Left lobe of liver (tissue), 2 donors: ENCODE results near the gene ZNF469. TPM values are rescaled to one million over a fixed set of nuclear protein-coding genes. Genes with fewer than 3 reads are reported as not detected.
A peak's percentile ranks its signal among the peaks of the same experiment; 100 is the strongest.

Experiments used
- ATAC-seq: fragments of 200-7000 bp; cut with Tn5 transposase; one replicate; pipeline ENCODE4 v1.9.1; 2020; ENCODE audit warnings: mild to moderate bottlenecking, moderate library complexity
- DNase-seq: peaks from one replicate; pipeline ENCODE4 v3.0.0-alpha.2; 2020; ENCODE audit warnings: low spot score
- total RNA-seq: library from RNA; stranded (reverse); gene quantifications from one replicate; pipeline ENCODE4 v1.2.1, GENCODE V29; 2021
- donor health status: DM: no; HTN: no; CAD: no; lungs with moderate emphysema.
- donor health status: DM: no; HTN: yes; CAD: no.

ZNF469 gene
- total RNA-seq, 1 donor from 2014 or later, result 0.38 TPM

GRCh38 chr16:88347656-88348376 lies 34.9 kb upstream of the ZNF469 start:
- no peak for DNase-seq
- ATAC-seq, result no peak

DNA sequence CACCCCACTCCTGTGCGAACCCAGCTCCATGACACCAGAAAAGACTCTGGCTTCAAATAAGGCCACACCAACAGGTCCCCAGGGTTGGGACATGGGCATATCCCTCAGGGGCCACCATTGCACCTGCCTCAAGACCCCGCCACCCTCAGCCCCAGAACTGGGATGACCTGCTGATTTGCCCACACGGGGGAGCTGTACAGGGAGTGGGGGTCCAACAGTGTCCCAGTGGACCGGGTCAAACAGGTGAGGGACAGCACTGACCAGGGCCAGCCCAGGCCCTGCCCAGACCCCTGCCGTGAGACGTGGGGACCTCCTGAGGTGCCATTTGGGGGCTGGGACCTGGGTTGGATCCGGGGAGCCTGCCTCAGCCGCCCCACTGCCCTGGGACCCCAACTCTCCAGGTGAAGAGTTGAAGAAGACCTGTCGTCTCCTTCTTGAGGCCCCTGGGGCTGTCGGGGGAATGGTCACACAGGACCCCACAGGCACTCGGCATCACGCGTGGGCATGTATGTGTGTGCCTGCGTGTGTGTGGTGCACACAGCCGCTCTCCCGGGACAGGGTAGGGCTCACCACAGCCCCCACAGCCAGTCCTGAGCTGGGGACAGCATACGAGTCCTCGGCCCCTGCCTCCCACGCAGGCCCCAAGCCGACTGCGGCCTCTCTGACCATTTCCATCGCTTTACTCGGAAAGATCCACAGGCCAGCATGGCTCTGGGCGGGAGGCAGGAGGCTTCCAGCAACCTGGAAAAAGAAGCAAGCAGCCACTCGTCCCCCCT lies 34.2 kb upstream of the ZNF469 start:
- DNase-seq (no peak), ATAC-seq (no peak)

- no peak for ATAC-seq
- DNase-seq, result no peak
Observed at GRCh38 chr16:88349153-88349902, 33.4 kb upstream of the ZNF469 start.

DNA sequence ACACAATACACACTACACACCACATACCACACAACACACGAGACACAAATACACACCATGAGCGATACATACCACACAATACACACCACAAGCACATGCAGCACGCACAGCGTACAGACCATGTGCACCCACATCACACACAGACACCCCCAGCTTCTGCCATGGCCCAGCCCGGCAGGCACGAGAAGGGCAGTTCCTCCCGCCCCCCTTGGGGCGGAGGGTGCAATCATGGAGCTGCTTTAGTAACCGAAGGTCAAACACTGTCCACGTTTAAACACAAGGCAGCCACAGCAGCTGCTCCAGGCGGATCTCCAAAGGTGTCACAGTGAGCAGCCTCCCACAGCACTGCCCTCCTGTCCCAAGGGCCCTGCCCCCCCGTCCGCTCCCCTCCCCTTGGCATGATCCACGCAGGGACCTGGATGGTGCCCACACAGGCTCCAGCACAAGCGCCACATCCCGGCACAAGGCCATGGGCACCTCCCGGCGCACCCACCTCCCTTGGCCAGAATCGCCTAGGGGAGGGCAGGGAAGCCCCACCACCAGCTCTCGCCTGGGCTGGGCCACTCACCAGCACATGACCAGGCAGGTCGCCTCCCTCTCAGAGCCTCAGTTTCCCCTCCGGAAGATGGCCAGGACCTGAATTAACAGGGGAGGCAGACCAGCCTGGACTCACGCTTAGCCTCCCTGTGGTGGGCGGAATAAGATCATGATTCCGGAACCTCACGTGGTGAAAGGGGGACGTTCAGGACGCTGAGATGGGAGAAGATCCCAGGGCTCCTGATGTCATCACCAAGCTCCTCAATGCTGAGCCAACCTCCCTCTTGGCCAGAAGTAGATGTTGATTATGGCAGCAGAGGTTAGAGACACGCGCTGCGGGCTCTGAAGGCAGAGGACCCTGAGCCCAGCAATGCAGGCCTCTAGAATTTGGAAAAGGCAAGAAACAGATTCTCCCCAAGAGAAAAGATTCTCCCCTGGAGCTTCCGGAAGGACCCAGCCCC lies 32.6 kb upstream of the ZNF469 start:
- DNase-seq (no peak), ATAC-seq (no peak)

GRCh38 chr16:88350922-88351321 lies 31.8 kb upstream of the ZNF469 start:
- DNase-seq (no peak), ATAC-seq (no peak)

DNA sequence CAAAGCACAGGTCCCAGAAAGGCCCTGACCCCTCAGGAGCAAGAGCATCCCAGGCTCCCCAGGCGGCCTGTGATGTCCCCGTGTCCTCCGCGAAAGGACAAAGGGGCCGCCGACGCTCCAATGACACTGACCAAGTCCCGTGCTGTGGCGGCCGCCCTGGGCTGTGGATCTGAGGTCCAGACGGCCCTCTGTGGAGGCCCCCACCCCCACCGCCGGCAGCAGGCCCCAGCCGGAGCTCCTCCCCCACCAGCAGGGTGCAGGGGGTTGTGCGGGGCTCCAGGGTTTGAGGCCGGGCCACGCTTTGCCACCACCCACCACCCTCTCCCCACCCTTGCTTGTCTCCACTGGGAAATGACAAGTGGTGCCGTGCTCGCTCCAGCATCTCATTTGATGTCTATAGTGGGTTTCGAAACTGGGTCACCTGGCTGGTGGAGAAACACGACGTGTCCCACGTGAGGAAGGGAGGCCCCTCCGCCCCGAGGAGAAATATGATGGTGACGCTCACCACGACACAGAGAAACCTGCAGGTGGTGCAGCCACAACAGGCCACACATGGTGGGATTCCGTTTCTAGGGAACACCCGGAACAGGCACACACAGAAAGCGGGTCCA lies 31.2 kb upstream of the ZNF469 start:
- no peak for ATAC-seq
- no peak for DNase-seq

DNA sequence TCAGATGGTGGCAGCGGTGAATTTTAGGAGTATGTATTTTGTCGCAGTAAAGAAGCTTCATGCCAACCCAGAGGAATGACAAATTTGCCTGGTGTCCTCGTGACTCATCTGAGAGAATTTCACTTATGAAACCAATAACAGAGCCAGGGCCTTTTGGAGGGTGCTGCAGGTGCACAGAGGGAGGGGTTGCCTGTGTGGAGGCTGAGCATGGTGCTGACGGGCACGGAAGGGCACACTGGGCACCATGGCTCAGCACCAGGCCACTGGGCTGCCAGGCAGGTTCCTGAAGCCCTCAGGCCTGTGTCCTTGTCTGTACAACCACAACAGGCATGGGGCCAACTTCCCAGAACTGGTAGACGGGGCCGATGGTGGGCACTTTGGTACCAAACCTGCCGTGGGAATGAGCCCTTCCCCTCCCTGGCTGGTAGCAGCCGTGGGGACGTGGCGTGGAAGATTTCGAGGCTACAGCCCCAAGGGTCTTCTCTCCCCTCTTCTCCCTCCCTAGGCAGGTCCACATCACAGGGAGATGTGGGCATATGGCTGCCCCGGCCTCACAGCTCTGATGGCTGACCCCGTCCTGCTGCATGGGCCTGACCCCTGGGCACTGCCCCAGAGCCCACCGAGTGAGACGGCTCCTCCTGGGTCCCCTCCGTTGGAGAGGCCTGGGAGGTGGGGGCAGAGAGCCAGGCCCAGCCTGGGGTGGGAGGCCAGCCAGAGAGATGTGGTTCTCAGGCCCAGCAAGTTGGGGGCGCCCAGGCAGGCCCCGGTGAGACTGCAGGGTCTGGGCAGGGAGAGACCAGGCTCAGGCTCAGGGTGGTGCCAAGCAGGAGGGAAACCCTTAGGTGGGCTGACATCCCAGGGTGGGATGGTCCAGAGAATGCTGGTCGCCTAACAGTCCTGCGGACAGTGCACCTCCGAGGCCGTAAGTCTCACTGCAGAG lies 30.2 kb upstream of the ZNF469 start:
- no peak for DNase-seq

GRCh38 chr16:88353232-88353631 lies 29.5 kb upstream of the ZNF469 start:
- DNase-seq (no peak), ATAC-seq (no peak)

More for the DNA sequence above, 30.2 kb upstream of the ZNF469 start:
- no peak for ATAC-seq

GRCh38 chr16:88353691-88354090 lies 29.1 kb upstream of the ZNF469 start:
- DNase-seq, result no peak

DNA sequence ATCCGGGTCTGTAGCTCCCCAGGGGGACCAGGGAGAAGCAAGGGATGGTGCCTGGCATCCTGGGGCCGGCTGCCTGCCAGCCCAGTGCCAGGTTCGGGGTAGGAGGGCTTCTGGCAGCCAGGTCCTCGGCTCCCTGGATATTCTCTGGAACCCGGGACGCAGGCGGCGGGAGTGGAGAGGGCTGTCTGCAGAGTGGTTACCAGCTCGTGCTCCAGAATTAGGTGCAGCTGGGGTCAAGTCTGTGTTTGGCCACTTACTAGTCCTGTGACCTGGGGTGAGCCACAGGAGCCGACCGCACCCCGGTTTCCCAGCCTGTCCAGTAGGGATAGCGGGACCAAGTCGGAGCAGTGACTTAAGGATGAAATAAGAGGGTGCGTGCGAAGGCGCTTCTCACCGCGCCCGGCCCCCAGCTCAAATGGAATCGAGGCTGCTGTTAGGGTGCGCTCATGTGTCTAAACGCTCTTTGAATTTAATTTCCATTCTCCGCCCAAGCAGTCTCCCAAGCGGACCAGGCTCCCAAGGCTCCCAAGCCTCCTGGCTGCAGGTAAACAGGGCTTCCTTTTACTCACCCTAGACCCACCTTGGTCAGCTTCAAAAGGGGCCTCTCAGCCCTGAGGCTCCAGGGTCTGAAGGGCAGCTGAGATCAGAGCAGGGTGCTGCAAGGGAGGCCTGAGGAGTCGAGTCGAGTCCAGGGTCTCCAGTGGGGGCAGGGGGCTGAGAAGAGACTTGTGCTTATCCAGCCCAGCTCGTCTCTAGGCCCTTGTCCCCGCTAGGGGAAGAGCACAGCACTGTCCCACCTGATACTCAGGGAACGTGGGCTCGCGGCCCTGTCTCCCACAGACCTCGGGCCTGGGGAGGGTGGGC lies 28.3 kb upstream of the ZNF469 start:
- DNase-seq, result no peak
- ATAC-seq, result no peak

More at GRCh38 chr16:88353691-88354090, 29.1 kb upstream of the ZNF469 start:
- ATAC-seq, result no peak

DNA sequence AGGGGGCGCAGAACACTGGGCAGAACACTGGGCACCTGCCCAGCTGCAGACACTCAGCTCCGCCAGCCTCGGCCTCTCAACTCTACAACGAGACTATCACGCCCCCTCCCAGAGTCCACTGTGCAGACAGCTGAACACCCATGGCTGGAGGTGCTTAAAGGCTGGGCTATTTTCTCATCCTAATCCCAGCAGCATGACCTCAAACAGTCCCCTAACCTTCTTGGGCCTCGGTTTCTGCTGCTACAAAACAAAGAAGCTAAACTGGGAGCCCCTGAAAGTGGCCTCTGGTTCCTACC lies 27.7 kb upstream of the ZNF469 start:
- no peak for DNase-seq
- ATAC-seq, result no peak

- DNase-seq, result no peak
- ATAC-seq, result no peak
Observed at GRCh38 chr16:88355389-88356123, 27.2 kb upstream of the ZNF469 start.

GRCh38 chr16:88356124-88356726 lies 26.5 kb upstream of the ZNF469 start:
- ATAC-seq, result peak; percentile 21
- no peak for DNase-seq

DNA sequence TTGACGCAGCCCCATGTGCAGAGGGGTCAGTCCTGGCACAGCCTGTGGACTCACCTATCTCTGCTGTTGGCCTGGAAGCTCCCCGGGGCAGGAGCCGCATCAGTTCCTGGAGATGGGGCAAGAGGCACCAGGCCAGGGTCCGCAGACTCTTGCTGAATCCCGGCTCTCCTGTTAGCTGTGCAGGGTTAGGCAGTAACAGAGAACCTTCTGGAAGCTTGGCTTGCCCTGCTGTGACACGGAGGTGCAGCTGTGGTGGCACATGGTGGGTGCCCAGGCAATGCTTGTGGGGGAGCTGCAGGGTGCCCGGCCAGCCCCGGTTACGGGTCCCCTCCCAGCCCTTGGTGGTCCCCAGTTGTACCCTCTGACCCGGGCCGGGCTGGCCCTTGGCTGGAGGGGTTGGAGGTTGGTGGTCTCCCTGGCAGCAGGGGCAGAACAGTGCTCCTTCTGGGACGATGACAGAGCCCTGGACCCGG lies 26.0 kb upstream of the ZNF469 start:
- ATAC-seq, result no peak

GRCh38 chr16:88357317-88358022 lies 25.3 kb upstream of the ZNF469 start:
- DNase-seq, result no peak
- ATAC-seq, result no peak

More for the DNA sequence above, 26.0 kb upstream of the ZNF469 start:
- DNase-seq, result no peak

DNA sequence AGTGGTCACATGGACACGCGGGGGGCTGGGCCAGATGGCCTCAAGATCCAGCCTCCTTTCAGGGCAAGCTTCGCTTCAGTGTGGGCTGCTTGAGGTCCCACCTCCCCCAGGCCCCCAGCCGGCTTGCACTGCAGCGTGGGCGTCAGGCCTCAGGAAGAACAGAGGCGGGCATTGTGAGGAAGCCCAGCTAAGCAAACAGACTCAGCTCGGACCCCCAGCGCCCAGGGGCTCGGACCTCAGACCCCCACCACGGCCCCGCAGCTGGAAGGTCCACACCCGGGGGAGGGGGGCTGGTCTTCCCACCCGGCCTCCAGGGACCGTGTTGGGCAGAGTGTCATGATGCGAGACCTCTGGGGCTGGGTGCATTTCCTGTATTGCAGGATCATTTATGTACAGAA lies 24.7 kb upstream of the ZNF469 start:
- DNase-seq (no peak), ATAC-seq (no peak)
